Esophagus squamous epithelium (tissue), 4 donors: ENCODE measurements around the gene LMNTD1.

ENCODE experiments used
- POLR2A ChIP-seq, 4 donors: fragments of 450-650 bp; IDR thresholded peaks; one replicate each; pipeline ENCODE4 v1.6.1; 2017; ENCODE audit warnings: antibody characterized with exemption in 4 of 4, mild to moderate bottlenecking in 4 of 4, moderate library complexity in 3 of 4
- TF ChIP-seq, protein P1 (sequence below), 6 experiments: fragments of 450-650 bp in 4 of 6; fragments of 200-600 bp in 2 of 6; sonication (generic) in 2 of 6; IDR thresholded peaks; one replicate each; pipeline ENCODE4 v1.5.1; 2016 to 2019; ENCODE audit warnings: antibody characterized with exemption in 6 of 6, mild to moderate bottlenecking in 4 of 6, moderate library complexity in 4 of 6

DNA sequence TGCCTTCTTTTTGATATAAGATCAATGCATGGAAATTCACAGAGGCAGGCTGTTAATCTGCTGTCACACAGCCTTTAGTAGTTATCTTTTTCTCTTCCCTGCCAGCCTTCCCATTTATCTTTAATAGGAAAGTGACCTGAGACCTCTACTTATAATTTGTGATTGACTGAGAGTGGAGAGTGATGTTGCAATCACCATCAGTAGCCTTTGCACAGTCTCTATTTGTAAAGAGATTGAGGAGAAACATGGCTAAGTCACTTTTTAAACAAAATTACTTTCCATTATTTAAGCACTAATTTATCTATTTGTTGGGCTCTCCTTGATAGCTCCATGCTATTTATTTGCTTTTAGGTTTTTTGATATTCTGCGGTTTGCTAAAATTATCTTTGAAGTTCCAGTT lies 19.9 kb downstream of the LMNTD1 start:
- TF ChIP-seq, protein P1, sequence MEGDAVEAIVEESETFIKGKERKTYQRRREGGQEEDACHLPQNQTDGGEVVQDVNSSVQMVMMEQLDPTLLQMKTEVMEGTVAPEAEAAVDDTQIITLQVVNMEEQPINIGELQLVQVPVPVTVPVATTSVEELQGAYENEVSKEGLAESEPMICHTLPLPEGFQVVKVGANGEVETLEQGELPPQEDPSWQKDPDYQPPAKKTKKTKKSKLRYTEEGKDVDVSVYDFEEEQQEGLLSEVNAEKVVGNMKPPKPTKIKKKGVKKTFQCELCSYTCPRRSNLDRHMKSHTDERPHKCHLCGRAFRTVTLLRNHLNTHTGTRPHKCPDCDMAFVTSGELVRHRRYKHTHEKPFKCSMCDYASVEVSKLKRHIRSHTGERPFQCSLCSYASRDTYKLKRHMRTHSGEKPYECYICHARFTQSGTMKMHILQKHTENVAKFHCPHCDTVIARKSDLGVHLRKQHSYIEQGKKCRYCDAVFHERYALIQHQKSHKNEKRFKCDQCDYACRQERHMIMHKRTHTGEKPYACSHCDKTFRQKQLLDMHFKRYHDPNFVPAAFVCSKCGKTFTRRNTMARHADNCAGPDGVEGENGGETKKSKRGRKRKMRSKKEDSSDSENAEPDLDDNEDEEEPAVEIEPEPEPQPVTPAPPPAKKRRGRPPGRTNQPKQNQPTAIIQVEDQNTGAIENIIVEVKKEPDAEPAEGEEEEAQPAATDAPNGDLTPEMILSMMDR (IDR thresholded peaks at IDR 0.05) = no peak
- no peak for TF ChIP-seq POLR2A (IDR thresholded peaks at IDR 0.05)
